K562 (cell line): ENCODE measurements around the gene ZDHHC14. TPM values are rescaled to one million over a fixed set of nuclear protein-coding genes. Genes with fewer than 3 reads are reported as not detected.

Source experiments
- CCNT2 ChIP-seq: IDR thresholded peaks from 2 replicates; pipeline ENCODE4 v1.6.1; 2011; ENCODE audit warnings: borderline replicate concordance, low read depth, mild to moderate bottlenecking, moderate library complexity, mixed read lengths, low read length; ENCODE audit not compliant: insufficient read length; ENCODE audit errors: extremely low read depth
- GTF3C2 ChIP-seq: IDR thresholded peaks from 3 replicates; pipeline ENCODE4 v1.6.1; 2011; ENCODE audit warnings: borderline replicate concordance, mild to moderate bottlenecking, moderate library complexity; ENCODE audit not compliant: insufficient read length; ENCODE audit errors: extremely low read depth
- MECOM ChIP-seq: fragments of 250-450 bp; sonication (Bioruptor Pico); IDR thresholded peaks from 2 replicates; pipeline ENCODE4 v1.8.0; 2022; ENCODE audit warnings: inconsistent platforms
- NFE2 ChIP-seq: IDR thresholded peaks from 2 replicates; pipeline ENCODE4 v1.6.1; 2014; ENCODE audit warnings: antibody characterized with exemption, low read depth
- REST ChIP-seq, 2 experiments: fragments of 450-650 bp; formaldehyde crosslinking in 1 of 2; IDR thresholded peaks; 2 replicates each; pipeline versions ENCODE4 v1.4.0 to v1.6.1; 2014 to 2020; ENCODE audit warnings: mild to moderate bottlenecking in 2 of 2, borderline replicate concordance in 1 of 2, low read depth in 1 of 2
- SIX5 ChIP-seq, 2 experiments: IDR thresholded peaks; 2 replicates each; pipeline ENCODE4 v1.6.1; 2011; ENCODE audit warnings: low read length in 2 of 2, borderline replicate concordance in 1 of 2, low read depth in 1 of 2, mild to moderate bottlenecking in 1 of 2, moderate library complexity in 1 of 2; ENCODE audit not compliant: insufficient read depth in 1 of 2
- ZBTB5 ChIP-seq: fragments of 450-650 bp; IDR thresholded peaks from 2 replicates; pipeline ENCODE4 v1.6.1; 2017; ENCODE audit warnings: antibody characterized with exemption
- ZNF253 ChIP-seq: fragments of 250-450 bp; sonication (Bioruptor Pico); conservative IDR thresholded peaks from 2 replicates; pipeline ENCODE4 v1.6.1; 2021; ENCODE audit warnings: mild to moderate bottlenecking
- ZNF395 ChIP-seq: fragments of 200-800 bp; sonication (Bioruptor generic); IDR thresholded peaks from 2 replicates; pipeline ENCODE4 v1.6.1; 2017; ENCODE audit warnings: missing genetic modification characterization, missing compliant biosample characterization
- polyA plus RNA-seq, 8 experiments: library from polyadenylated mRNA; depleted of rRNA in 4 of 8; stranded (reverse) in 5 of 8; unstranded in 3 of 8; fragments of >200 nt; fragmentation: Nextera tagmentation in 2 of 8; fragmentation: Illumina TruSeq in 1 of 8; extraction: Ambion mirVana in 2 of 8; extraction: Trizol in 1 of 8; gene quantifications; 2 replicates each; pipeline versions ENCODE4 v1.2.1 to v1.2.3, GENCODE V29; 2011 to 2014; ENCODE audit warnings: inconsistent platforms in 1 of 8, missing spikeins in 1 of 8
- total RNA-seq, 7 experiments: library from RNA; depleted of rRNA in 6 of 7; stranded (reverse); fragments of >200 nt in 6 of 7; fragmentation: Illumina TruSeq in 2 of 7; extraction: Trizol in 2 of 7; gene quantifications; 2 replicates each; pipeline versions ENCODE4 v1.2.1 to v1.2.3, GENCODE V29; 2011 to 2021; ENCODE audit warnings: low replicate concordance in 1 of 7

ZDHHC14 gene
- total and polyA plus RNA-seq, 9 of the 15 experiments (the other 6 are each of a cell fraction or from before 2014, with no cell fraction given): 0.92 to 23.1 (median 13.8) TPM

GRCh38 chr6:157428427-157429202, 47.6 kb downstream of the ZDHHC14 start (continued):
- no peak for TF ChIP-seq SIX5 (IDR thresholded peaks at IDR 0.05; ENCODE audit: borderline replicate concordance in 1 of 2, insufficient read depth in 1 of 2, low read depth in 1 of 2, low read length in 2 of 2)
- no peak for TF ChIP-seq GTF3C2
- no peak for TF ChIP-seq CCNT2
- TF ChIP-seq MECOM (CRISPR knock-in tag): 0 out of 2 replicates have a peak, but pooled peaks have one; percentile 49
- no peak for TF ChIP-seq ZBTB5
- TF ChIP-seq ZNF253 (CRISPR knock-in tag): no peak
- TF ChIP-seq ZNF395: no peak
- peak; percentile 72 for TF ChIP-seq REST (IDR thresholded peaks at IDR 0.05; ENCODE audit: borderline replicate concordance)
- no peak for TF ChIP-seq REST (CRISPR knock-in tag; IDR thresholded peaks at IDR 0.05; ENCODE audit: low read depth)
- TF ChIP-seq NFE2: peak; percentile 25; the same call in 1 of the 2 replicates
